ENCODE measurements around the gene SH3PXD2A.

DNA sequence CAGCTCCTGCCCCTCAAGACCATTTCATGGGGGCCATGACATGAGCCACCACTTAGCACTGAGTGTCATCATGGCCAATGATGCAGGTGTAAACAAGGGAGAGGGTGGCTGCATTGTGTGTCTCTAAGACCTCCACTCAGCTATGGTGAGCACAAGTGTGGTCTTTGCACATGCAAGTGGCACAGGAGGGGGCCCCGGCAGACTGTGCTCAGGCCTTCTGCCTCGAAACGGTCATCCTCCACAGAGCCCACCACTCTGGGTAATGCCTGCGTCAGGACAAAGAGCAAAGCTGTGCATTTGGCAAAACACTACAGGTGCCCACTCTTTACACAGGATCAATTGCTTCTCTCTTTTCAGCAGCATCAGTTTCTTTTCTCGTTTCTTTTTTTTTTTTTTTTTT lies 125.5 kb downstream of the SH3PXD2A start:
- TF ChIP-seq POLR2A (IDR thresholded peaks at IDR 0.05; ENCODE audit: low read length) (no peak), GATA1 (IDR thresholded peaks at IDR 0.05; ENCODE audit: low read depth, low read length) (no peak)
